Posterior vena cava (tissue), 2 donors: ENCODE data around the gene PRDM12. TPM values are rescaled to one million over a fixed set of nuclear protein-coding genes. Genes with fewer than 3 reads are reported as not detected.
A peak's percentile ranks its signal among the peaks of the same experiment; 100 is the strongest.

Experiments used
- DNase-seq: peaks from one replicate; pipeline ENCODE4 v3.0.0-alpha.2; 2020; ENCODE audit warnings: low spot score
- intact Hi-C, 2 donors: fragments of 100-400 bp; cut with DNase I; formaldehyde crosslinking; loops; one replicate each; pipeline versions ENCODE4 v1.14.1 to v1.14.2; 2022 to 2023
- long read RNA-seq, 2 donors: library from polyadenylated mRNA; unstranded; transcript quantifications; one replicate each; pipeline ENCODE4 v2.0.0, GENCODE V29; 2020 to 2021
- total RNA-seq, 2 donors: library from RNA; stranded (reverse); fragmentation: NEBNext Ultra II Directional; extraction: Animal tissue kit (Norgen Biotek cat#: 25700); gene quantifications; one replicate each; pipeline ENCODE4 v1.2.1, GENCODE V29; 2021
- donor health status: DM: yes; HTN: yes; CAD: no.
- donor health status: DM: yes; HTN: yes; CAD: no.

Gene PRDM12
- not detected for total RNA-seq
- long read RNA-seq, donor 1: 0 reads
- long read RNA-seq, donor 2: 0 reads

DNA sequence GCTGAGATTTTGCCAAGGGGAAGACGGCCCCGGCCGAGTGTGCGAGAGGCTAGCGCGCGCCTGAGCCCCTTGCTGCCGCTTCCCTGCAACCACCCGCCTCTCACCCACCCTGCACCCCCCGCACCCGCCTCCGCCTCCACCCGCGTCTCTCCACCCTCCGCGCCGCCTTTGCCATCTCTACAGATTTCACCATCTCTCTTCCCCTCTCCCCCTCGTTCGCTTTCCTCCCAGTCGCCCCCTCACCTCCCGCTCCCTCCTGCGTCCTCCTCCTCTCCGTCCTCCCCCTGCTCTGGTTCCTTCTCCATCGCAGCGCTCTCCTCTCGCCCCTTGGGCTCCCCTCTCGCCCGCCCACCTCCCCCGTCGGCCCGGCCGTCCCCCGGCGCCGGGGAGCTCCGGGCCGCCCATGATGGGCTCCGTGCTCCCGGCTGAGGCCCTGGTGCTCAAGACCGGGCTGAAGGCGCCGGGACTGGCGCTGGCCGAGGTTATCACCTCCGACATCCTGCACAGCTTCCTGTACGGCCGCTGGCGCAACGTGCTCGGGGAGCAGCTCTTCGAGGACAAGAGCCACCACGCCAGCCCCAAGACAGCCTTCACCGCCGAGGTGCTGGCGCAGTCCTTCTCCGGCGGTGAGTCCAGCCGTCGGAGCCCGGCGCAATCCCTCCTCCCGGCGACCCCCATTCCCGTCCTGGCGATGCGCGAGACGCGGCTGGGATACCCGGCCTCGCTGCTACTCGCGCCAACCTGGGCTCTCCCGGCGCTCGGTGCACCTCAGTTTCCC is at the start of gene PRDM12:
TSS of gene PRDM12 (plus strand) at position 344 of the 778 bp plus-strand sequence. CDS start at position 404, 60 bp downstream.
- intact Hi-C loops: no loop called here

GRCh38 chr9:130616451-130616850 is 47.9 kb upstream of the PRDM12 start:
- intact Hi-C loops: loop anchor here in 1 of 2 donors (10.0 kb wide), 1 partner anchor 1238 kb away; no protein-coding TSS in a partner anchor
- DNase-seq: no peak

More for the DNA sequence above, at the start of gene PRDM12:
- DNase-seq: no peak

DNA sequence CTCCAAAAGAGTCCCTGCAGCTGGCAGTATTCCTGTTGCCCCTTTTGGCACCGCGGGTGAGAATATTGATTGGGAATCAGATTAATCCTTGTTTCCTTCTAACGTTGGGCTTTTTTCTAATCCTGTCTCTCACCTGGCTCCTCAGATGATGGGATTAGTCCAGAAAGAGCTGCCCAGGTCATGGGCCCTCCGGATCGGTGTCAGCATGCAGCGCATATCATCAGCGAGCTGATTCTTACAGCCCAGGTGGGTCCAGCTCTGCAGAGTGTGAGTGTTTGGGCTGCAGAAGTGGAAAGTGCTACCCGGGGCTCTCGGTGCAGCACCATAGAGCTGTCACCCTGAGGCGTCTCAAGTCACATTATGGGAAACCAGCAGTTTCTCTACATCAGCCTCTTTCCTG is 40.9 kb upstream of the PRDM12 start:
- intact Hi-C loops: no loop called here
- DNase-seq: no peak

DNA sequence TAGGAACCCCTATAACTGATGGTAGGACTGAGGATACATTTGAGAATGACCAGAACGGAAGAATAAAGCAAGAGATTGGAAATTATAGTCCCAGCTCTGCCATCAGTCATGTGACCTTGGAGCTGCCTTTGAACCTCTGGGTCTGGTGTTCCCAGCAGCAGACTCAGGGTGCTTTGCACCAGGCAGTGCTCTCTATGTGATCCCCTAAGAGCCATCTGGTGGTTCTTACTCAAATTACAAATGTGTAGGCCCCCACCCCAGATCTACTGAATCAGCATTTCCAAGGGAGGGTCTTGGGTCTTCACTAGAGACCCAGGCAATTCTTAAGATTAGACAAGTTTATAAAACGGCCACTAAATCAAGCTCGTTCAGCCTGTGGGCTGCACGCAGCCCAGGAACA is 40.2 kb upstream of the PRDM12 start:
- DNase-seq: no peak
- intact Hi-C loops: no loop called here

- peak; percentile 68 for DNase-seq
- intact Hi-C loops: no loop called here
These were observed 38.0 kb upstream of the PRDM12 start for GRCh38 chr9:130626249-130626996.

- intact Hi-C loops: no loop called here
- peak; percentile 75 for DNase-seq
These were observed 37.3 kb upstream of the PRDM12 start for GRCh38 chr9:130627051-130627450.

DNA sequence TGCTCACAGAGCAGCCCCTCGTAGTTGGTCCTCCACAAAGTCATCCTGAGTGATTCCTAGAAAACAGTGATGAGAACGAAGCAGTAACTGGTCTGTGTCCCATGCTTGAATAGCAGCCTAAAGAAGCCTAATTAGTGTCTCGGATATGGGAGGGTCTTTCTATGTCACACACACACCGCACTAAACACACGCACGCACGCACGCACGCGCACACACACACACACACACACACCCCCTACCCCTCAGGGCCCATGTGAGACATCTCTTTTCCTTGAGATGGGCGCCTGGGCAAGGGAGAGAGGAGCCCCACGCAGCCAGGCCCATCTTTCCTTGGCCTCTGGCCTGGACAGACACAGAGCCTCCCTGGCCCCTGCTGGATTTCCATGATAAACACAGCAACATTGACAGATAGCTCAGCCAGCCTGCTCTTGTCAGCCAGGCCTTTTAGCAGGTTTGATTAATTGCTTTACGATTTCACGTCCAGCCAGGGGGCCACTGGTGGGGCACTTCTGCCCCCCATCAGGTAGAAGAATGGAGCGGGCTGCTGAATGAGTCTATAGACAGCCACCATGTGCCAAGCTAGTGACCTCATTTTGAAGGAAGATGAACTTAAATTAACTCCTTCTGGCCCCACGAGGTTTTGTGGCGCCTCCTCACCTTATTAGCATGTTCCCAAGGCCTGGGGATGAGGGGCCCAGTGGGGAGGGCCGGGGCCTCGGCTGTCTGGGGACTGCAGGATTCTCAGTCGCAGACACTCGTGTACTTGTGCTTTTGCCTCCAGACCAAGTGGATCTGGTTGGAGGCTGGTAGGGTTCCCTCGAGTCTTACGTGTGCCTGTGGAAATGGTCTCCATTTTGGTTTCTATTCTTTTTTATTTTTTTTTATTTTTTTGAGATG is 36.2 kb upstream of the PRDM12 start:
- peak; percentile 60 for DNase-seq
- intact Hi-C loops: no loop called here

DNA sequence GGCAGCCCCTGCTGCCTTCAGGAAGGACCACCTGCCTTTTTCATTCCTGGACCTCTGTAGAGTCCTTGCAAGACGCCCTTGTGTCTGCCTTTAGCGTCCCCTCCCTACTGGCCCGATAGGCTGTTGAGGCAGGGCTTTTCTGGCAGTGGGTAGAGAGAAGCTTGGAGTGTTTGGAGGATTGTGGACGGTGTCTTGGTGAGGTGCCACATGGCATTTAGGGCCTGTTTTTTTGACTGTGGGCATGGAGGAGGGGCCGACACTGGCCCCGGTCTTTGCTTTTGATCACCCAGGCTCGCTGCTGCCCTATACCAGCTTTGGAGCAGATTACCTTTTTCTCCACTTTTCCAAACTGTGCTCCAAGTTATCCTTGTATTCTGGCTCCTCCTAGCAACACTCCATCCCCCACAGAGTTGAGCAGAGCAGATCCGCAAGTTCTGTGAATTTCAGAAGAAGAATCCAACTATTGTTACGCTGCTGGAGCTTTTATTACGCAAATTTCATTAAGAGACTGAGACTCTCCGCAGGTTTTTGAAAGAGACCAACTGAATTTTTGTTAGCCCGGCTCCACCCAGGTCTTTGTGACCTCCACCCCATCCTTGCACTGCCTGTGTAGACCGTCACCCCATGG is 34.8 kb upstream of the PRDM12 start:
- intact Hi-C loops: no loop called here
- DNase-seq: no peak

GRCh38 chr9:130630071-130630450 is 34.3 kb upstream of the PRDM12 start:
- peak; percentile 68 for DNase-seq
- intact Hi-C loops: no loop called here

- peak; percentile 32 for DNase-seq
- intact Hi-C loops: no loop called here
These were observed 33.7 kb upstream of the PRDM12 start for GRCh38 chr9:130630506-130631330.

DNA sequence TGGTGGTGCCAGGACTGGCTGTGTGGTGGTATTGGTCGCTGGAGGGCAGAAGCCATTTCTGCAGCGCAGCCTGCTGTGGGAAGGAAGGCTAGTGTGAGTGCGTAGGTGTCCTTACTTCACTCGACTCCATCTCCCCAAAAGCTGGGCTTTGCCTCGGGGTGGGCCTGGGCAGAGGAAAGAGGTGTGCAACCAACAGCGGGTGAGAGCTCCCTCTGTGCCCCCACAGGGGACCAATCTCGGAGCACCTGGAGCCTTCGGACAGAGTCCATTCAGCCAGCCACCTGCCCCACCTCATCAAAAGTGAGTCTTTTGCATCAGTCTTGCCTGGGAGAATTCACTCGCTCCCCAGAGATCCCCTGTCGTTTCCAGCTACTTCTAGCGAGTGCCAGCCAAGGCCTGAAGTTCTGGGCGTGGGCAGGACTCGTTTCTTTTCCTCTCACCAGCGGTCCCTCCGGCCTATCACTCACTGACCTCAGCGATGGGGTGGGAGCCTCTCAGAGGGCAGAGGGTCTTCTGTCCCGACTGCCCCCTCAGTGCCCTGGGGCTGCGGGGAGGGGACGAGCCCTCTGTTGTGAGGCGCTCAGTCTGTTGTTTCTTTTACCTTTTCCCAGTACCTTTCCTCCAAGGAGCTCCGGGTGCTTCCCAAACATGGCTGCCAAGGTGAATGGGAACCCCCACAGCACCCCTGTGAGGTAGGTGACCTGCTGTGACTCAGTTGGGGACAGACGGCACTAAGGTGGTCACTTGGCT is 32.9 kb upstream of the PRDM12 start:
- intact Hi-C loops: no loop called here

DNA sequence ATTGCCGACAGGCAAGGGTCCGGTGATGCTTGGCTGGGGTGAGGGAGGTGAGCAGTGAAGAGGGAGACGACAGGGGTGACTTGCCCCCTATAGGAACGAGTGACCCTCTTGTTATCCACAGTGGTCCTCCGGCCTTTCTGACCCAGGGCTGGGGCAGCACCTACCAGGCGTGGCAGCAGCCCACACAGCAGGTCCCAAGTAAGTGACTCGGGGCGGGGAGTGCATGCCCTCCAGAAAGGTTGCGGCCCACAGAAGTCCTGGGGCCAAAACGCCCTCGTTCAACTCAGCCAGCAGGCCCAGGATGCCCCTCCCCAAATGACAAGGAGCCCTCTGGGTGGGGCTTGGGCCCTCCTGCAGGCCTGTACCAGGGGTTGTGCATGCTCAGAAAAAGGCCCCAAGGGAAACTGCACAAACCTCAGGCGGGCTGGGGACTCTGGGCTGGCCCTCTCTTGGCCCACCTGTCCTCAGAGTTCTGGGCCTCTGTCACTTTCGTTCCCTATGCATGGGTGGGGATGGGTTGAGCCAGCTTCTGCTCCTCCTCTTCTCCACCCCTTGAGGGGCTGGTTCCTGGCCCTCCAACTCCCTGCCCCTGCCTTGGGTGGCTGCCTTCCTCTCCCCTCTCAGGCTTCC is 32.2 kb upstream of the PRDM12 start:
- intact Hi-C loops: no loop called here
- DNase-seq: no peak

More for the DNA sequence above, 32.9 kb upstream of the PRDM12 start:
- DNase-seq: peak; percentile 68

DNA sequence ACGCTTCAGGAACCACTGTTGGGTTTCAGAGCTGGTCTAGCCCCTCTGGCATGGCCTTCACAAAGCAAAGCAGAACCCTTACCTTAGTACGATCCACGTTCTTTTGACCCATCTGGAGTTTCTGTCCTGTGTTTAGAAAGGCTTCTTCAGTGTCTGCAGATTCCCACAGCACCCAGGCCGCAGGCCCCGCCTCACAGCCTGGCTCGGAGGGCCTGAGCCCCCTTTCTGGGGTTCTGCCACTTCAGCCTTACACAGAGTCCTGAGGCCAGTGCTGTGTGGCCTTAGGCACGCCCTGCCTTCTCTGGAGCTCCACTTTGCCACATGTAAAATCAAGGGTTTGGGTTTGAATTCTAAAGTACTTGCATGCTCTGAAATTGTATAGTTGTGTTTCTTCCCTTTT is 31.6 kb upstream of the PRDM12 start:
- intact Hi-C loops: no loop called here
- no peak for DNase-seq

DNA sequence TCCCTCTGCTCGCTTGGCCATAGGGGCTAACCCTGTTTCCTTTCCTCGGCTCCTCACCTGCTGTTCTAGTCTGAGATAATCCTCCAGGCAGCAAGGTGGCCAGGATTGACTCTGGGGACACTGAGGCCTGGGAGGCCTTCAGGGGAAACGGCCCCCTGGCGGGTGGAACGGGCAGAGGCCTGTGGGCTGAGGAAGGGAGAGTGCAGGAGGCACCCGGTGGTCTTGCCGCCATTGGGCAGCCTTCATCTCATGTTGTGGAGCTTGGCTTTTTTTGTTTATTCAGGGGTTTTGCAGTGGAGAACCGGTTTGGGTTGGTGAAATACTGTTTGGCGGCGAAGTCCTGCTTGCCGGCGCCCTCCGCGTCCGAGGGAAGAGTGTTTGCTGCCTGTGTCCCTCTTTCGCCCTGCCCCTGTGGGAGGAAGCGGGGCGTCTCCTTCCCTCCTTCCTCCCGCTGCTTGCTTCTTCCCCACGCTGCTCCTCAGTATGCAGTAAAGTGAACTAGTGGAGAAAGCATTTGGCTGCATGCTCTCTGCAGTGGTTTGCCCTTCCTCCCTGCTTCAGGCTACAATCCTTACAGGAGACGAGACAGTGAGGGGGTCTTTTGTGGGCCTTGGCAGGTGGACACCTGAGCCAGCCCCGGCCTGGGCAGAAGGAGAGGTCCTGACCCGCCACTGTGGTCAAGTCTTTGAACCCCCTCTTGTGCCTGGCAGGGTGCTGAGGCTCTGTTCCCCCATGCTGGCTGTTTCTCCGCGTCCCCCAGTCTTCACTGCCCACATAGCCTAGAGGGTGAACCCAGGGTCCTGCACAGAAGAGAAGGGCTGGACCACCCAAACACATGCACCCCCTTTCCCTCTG is 30.8 kb upstream of the PRDM12 start:
- intact Hi-C loops: no loop called here
- DNase-seq: peak; percentile 55

GRCh38 chr9:130634191-130634768 is 30.1 kb upstream of the PRDM12 start:
- peak; percentile 56 for DNase-seq
- intact Hi-C loops: no loop called here

DNA sequence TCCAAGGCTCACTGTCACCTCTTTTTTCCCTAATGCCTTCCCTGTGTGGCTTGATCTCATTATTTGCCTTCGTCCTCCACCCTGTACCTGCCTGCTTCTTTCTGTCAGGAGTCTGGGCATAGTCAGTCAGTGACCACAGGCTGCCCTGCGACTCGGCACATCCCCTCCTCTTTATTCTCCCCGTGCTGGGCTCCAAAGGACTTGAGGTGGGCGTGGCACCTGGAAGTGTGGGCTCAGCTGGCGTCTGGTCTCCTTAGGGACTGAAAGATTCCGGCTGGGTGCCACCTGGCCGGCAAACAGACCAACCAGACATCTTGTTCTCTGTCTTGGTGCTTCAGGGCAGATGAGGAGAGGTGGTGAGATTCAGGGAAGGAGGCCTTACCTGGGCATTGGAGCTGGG is 29.6 kb upstream of the PRDM12 start:
- intact Hi-C loops: no loop called here
- peak; percentile 61 for DNase-seq
